Activated CD4-positive, alpha-beta T cell treated with anti-CD3 and anti-CD28 coated beads for 1 hour (primary cell): ENCODE measurements around the gene SWAP70.

Experiments
- DNase-seq: peaks from one replicate; pipeline ENCODE4 v3.0.0-alpha.2; 2020

Gene SWAP70

DNA sequence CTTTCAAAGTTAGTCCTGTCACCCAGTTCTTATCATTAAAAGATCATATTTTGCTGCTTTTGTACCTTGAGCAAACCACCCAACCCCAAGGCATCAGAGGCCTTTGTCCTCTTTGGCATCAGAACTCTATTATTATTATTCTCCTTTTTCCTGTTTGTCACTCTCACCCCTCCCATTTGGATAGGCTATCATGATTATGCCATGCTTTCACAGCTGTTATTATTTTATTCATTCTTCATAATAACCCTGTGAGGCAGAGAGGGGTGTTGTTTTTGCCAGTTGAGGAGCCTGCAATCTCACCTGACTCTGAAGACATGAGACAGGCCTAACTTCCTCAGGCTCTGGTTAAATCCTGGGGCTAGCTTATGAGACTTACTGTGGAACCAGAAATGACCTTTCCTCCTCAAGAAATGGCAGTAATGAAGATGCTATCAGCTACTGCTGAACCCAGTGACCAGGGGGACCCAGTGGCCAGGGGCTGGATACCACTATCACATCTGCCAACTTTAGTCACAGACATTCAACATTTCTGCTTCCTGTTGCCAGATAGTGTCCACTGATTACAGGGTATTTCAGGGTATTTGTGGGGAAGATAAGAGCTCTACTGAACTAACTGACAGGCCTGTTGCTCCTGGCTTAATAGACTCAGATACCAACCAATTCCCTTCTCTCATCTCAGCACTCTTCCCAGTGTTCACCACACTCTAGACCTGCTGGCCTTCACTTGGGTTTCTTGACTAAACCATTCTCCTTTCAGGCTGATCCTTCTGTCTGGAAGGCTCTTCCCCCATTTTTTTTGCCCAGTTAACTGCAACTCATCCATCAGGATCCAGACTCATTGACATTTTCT lies 11.8 kb upstream of the SWAP70 start:
- DNase-seq = no peak

DNA sequence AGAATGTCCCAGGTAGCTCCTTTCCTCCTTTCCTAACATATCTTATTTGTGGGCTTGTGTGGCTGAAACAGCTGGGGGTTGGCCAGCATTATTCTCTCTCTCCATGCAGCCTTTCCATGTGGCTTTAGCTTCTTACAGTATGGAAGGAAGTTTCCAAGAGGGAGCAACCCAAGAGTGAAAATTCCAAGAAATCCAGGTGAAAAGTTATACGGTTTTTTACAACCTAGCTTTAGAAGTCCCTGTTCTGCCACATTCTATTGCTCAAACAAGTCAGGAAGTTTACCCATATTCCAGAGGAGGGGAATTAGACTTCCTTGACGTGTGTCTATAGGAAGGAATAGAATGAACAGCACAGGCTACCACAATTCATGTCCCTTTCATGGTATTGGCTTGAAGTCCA lies 10.0 kb upstream of the SWAP70 start:
- no peak for DNase-seq

DNA sequence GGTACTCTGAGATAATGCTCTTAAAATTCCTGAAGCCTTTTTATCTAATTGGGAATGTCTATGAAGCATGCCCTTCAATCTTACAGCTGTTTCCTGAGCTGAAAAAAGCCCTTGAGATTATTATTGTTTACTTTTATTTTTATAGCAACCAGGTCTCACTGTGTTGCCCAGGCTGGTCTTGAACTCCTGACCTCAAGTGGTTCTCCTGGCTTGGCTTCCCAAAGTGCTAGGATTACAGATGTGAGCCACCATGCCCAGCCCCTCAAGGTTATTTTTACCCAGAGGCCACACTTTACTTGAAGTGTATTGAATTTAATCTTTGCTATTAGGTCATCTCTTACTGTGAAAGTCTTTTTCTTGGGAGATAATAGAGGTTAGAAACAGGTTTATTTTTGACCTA lies 7.0 kb upstream of the SWAP70 start:
- no peak for DNase-seq

DNA sequence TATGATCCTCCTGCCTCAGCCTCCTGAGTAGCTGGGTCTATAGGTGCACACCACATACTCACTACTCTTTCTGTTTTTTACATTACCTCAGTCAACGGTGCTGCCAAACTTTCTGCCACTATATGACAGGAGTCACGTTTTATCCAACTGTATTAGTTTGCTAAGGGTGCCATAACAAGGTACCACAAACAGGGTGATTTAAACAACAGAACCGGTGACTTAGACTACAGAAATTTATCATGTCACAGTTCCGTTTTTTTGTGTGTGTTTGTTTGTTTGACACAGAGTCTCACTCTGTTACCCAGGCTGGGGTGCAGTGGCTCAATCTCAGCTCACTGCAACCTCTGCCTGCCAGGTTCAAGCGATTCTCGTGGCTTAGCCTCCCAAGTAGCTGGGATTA lies 6.3 kb upstream of the SWAP70 start:
- DNase-seq = no peak

DNA sequence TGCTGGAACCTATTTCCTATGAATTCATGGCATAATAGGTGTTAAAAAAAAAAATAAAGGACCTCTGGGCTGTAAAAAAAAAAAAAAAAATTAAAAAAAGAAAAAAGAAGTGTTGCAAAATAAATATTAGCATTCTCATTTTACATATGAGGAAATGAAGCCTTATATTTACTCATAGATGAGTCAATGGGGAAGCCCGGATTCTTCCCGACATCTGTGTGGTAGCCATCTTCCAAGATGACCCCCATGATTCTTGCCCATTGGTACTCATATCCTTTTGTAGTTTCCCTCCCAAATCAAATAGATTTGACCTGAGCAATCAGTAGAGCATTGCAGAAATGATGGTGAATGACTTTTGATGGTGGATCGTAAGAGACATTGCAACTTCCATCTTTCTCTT lies 3.0 kb upstream of the SWAP70 start:
- no peak for DNase-seq

DNA sequence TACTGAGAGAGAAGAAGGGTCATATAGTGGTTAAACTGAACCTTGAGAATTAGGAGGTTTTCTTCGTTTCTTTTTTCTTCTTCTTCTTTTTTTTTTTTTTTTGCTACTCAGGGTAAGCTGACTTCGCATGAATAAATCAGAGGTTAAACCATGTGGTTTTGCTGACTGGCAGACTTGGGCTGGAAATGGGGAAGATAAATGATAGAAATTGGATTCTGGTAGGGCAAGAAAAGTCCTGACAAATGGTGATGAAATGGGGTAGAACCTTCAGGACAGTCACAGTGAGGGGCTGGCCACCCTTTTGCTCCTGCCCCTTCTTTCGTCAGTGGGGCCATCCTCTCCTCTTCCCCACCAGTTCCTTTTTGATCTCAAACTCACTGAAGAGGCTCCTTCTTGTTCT lies 1.6 kb upstream of the SWAP70 start:
- no peak for DNase-seq

DNA sequence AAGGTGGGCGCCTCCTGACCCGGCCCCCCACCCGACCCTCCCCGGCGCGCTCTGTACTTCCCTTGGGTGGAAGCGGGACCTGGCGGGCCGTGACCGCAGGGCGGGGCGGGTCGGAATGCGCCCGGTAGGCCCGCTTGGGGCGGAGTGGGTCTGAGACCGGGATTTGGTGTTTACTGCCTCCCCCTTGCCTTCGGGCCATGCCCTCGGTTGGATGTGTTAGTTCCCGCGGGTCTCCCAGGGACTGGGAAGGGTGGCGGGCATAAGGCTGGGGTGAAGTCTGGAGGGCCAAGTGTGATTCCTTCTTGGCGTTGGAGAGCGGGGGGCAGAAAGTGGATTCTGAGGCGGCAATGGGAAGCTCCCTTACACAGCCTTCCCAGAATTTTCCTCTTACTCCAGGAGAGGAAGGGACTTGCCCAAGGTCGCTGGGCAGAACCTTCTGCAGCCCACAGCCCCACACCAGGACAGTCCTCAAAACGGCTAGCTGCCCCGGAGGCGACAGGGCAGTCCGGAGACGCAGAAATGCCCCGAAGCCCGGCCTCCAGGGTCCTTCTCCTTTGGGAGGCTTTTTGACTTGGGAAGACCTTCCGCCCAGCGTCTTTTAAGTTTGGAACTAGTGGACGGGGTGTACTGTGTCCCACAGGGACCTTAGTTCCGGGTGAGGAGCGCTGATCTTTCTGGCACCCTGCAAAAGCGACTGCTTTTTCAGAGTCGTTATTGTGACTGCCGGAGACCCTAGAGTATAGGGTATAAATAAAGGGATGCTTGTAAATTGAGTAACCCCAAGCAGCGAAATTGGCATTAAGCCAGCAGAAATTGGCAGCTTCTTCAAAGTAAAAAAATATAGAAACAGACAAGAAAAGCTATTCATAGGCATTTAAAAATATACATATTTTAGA lies 647 bp downstream of the SWAP70 start:
- DNase-seq = no peak

DNA sequence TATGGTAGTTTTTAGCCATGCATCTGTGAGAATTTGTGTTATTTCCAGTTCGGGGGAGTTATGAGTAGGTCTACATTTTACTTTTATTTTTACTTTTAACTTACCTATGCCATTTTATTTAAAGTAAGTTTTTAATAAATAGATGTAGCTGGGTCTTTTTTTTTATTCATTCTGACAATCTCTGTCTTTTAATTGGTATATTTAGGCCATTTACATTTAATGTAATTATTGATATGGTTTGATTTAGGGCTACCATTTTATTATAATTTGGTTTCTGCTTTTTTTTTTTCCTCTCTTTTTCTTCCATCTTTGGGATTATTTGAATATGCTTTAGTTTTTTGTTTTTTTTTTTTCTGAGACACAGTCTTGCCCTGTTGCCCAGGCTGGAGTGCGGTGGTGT lies 1.9 kb downstream of the SWAP70 start:
- DNase-seq = no peak

DNA sequence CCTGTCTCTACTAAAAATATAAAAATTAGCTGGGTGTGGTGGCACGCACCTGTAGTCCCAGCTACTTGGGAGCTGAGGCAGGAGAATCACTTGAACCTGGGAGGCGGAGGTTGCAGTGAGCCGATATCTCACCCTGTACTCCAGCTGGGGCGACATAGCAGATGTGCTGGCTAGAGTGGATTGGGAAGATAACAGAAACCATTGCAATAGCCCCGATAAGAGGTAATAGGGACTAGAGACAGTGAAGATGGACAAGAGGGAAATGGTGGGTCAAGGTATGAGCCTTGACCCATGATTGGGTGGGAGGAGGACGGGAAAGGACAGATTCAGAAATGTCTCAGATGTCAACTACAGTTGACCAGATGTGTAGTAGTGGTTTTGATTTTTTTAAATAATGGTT lies 6.1 kb downstream of the SWAP70 start:
- no peak for DNase-seq

DNA sequence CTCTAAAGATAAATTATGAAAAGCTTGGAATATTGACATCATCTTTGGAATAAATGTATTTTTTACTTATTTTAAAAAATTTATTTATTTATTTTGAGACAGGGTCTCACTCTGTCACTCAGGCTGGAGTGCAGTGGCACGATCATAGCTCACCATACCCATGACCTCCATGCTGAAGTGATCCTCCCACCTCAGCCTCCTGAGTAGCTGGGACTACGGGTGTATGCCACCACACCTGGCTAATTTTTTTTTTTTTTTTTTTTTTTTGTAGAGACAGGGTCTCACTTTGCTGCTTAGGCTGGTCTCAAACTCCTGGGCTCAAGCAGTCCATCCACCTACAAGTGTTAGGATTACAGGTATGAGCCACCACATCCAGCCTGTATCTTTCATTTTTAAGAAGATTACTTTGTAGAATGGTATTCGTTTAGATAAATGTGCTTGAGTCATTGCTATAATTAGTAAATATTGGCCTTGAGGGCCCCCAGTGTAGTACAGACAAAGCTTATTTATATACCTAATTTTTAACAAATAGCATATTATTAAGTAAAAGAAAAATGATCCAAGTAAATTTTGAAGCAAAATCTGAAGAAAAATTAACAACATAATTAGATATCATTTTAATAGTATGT lies 8.5 kb downstream of the SWAP70 start:
- DNase-seq = no peak

DNA sequence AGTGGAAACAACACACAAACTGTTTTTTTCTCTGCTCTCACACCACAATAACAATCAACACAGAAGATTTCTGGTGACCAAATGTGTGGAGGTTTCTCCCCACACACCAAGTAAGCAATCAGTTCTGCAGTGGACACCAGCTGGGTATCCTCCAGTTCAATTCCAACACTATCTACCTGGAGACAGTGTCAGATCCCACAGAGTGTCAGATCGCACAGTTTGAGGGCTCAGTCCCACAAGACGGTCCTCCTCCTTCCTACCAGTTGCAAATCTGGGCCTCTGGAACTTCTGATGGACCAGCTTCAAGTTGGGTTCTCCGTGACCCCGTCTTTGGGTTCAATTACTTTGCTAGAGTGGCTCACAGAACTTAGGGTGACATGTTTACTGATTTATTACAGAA lies 9.0 kb downstream of the SWAP70 start:
- no peak for DNase-seq

DNA sequence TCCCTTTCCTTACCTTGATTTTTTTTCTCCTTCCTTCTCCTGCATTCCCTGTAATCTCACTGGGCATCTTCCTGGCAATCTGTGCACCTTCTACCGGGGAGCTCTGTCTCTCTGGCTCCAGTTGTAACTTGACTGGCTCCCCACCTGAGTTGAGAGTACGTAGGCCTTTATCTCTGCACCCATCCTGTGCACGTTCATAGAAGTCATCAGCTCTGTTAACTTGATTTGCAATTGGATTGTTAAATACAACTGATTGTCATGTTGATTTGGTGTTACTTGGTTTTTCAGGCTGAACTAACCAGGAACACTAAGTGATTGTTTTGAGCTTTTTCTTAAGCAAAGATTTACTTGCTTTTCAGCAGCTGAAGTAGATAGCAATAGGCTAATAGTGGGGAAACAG lies 11.8 kb downstream of the SWAP70 start:
- DNase-seq = no peak

DNA sequence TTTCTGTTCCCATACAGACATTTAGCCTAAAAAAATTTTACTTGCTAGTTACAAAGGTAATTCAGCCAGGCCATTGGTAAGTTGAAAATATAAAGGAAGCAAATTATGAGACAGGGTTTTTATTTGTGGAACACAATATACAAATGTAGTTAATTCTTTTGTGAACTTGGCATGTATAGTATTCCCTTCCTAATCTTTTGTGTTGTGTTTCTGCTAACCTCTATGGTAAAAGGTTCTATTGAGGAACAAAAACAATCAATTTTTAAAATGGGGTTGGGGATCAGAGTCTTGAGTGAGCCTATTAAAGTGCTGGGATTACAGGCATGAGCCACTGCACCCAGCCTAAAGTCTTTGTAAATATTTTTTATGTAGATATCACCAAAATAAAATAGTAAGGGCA lies 14.1 kb downstream of the SWAP70 start:
- no peak for DNase-seq

DNA sequence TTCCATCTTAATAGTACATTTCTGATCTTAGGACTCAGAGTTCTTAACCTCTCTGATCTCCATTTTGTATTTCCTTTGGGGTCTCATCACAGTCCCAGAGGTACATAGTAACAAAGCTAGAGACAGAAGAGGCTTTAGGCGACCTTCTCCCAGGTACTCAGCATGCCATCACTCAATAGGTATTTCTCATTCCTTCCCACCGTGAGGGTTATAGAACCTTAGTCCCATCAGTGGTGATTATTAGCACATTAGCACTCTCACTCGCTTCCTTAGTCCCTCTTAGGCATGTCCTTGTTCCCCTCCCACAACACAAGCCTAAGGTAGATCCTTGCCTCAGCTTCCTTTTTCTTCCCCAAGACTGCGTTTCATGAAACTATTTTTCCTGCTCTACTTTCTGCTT lies 14.7 kb downstream of the SWAP70 start:
- no peak for DNase-seq

DNA sequence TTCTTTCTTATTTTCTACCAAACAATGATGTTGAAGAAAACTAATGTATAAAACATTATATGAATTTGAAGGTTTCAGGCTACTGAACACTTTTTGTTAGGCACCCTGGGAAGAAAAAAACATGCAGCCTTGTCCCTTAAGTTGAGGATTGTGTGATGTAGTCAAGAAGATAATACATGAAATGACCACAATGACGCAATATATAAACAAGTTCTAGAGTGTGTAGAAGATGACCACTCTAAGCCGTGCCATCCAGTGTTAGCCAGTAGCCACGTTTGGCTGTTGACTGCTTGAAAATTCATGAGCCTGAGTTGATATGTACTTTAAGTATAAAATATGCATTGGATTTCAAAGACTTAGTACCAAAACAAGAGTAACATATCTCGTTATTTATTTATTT lies 16.2 kb downstream of the SWAP70 start:
- no peak for DNase-seq

DNA sequence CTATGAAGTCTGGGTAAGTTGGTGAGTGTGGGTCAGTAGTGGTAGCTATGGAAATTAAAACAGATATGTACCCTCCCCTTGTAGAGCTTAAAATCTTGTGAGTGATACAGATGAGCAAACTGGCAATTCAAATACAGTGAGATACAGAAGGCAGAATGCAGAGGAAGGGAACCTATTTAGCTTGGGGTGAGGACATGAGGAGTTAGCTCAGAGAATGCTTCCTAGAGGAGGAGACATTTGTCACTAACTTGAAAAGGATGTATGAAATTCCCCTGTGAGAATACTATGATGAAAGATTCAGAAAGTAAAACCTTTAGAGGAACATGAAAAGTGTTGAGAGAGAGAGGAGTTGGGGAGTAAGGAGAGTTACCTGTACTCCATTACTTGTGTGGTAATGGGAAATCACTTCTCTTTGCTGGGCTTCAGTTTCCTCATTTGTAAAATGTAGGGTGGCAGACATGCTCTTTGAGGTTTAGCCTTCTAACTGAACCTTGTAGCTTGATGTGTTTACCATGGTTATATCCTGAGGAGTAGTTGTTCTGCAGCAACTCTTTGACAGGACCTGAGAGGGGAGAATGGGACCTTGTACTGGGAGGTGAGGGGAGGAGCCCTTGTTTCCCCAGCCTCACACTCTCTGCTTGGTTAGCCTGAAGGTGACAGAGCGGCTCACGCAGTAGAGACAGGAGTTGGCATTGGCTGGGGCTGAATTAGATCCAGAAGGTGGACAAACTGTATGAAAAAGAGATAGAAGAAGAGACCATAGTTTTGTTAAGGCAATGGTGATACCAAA lies 17.9 kb downstream of the SWAP70 start:
- DNase-seq = no peak

DNA sequence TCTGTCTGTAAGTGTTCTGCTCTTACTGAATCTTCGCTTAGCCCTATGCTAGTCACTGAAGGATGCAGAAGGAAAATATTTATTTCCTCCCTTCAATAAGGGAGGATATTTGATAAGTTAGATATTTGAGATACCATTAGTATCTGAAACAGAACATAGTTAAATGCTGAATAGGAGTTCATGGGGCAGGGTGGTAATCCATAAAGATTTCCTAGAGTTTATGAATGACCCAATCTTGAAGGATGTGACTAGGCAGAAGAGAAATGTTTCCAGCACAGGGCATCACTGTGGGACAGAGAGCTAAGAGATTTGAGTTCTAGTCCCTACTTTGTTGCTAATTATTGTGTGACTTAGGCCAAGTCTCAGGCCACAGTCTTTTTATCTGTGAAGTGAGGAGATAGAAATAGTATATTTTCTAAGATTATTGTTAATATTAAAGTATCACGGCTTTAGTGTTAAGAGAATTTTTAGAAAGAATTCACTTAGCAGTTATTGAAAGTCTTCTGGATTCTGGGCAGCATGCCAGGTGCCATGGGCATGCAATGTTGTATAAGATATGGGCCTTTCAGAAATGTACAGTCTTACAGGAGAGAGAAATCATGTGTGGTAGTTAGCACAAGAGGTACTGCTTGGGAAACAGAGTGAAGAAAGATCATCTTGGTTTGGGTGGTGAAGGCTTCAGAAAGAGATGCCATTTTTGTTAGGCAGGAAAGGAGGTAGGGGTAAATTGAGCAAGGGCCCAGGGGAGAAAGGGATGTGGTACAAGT lies 24.0 kb downstream of the SWAP70 start:
- DNase-seq = no peak

DNA sequence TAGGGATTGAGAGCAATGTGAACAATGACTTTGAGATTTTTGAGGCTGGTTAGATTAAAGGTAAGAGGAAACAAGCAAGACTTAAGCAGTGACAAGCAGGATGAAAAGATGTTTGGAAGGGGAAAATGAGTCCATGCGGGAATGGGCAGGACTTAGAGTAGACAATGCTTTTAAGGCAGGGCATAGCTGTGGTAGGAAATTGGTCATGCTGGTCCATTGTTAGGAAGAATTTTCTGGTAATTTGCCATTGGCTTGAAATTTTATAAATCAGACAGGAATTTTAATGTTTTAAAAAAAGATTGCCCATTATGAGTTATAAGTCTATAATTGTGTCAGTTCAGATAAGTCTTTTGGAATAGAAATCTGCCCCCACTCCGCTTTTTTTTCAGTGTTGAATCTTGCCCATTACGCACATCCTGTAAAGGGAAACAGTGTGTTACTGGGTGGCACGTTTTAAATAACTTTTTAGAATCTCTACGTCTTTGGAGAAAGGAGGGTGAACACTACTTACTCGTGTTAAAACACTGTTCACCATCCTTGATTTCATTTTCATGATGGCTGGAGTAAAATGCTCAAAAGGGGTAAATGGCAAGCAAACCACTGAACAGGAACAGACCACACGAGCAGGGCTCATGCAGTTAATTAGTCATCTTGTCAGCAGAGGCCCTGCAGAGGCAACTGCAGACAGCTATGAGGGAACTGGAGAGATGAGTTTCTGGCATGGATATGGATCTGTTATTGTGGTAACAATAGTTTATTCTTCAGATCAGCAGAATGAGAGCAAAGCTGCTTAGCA lies 25.0 kb downstream of the SWAP70 start:
- no peak for DNase-seq

DNA sequence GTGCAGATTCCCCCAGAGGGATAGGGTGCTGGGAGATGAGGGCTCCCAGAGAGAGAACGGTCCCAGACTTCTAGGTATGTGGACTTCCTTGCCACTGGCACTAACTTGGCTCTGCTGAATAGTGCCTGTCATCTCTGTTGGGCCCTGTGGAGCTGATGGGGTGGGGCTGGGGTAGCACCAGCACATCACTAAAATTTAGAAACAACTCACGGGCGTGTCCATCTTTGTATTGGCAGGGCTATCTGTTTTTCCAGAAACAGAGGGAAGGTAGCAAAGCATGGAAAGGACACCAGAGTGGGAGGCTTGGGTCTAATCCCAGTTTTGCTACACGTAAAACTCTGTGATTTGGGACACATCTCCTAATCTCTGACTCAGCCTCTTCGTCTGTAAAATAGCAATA lies 25.8 kb downstream of the SWAP70 start:
- DNase-seq = no peak

DNA sequence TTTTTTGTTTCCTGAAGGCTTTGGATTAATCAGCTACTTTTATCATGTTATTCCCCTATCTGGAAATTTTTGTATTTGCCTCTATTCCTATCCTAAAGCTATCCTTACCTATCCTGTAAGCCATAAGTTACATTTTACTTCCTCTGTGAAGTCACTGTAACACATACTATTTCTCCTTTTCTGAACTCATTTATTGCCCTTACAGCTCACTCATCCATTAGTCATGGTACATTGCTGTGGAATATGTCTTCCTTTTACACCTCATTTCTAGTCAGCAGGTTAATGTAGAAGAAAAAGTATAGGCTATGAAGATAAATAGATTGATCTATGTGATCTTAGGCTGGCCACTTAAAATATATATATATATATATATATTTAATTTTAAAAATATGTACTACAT lies 28.0 kb downstream of the SWAP70 start:
- DNase-seq = no peak

DNA sequence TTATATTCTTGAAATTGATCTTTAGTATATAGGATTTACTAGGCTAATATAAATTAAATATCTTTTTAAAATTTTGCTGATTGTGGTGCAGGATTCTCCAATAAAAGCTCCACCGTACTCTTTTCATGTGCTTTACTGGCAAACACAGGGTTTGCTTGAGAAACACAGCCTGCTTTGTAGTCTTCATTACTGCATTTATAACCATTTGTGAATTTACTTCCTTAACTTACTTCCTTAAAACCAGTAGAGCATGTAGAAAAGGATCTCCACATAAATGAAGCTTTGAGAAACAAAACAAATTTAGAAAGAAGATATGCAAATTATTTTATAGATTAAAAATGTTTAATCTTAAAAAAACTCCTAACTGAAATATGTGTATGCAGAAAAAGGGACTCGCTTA lies 28.8 kb downstream of the SWAP70 start:
- DNase-seq = no peak
